NT2/D1 (cell line): ENCODE measurements around the gene FAIM2.

Source experiments
- SUZ12 ChIP-seq: IDR thresholded peaks from 2 replicates; pipeline ENCODE4 v1.6.1; 2011; ENCODE audit not compliant: insufficient read length, insufficient read depth; ENCODE audit errors: extremely low read depth
- YY1 ChIP-seq: IDR thresholded peaks from 2 replicates; pipeline ENCODE4 v1.6.1; 2011; ENCODE audit not compliant: insufficient read length, insufficient read depth

- TF ChIP-seq YY1 (no peak), SUZ12 (no peak)
Measured at GRCh38 chr12:49846032-49846431, 57.7 kb downstream of the FAIM2 start.
